Keratinocyte (primary cell): ENCODE results near the gene EXOC6B.

Experiments
- CTCF ChIP-seq, 3 experiments: IDR thresholded peaks in 1 of 3; conservative IDR thresholded peaks in 1 of 3; optimal IDR thresholded peaks in 1 of 3; 2 replicates in 2 of 3; 3 replicates in 1 of 3; pipeline versions ENCODE3 to v1.5.1; 2011; ENCODE audit warnings: low read length in 3 of 3, mild to moderate bottlenecking in 3 of 3, moderate library complexity in 2 of 3, control low read depth in 1 of 3, inconsistent platforms in 1 of 3; ENCODE audit not compliant: insufficient read depth in 2 of 3; ENCODE audit errors: extremely low read depth in 1 of 3
- EZH2 ChIP-seq: IDR thresholded peaks from one replicate; pipeline ENCODE4 v1.6.1; 2012; ENCODE audit warnings: inconsistent platforms, mild to moderate bottlenecking, low read length, moderate library complexity

- TF ChIP-seq CTCF (optimal IDR thresholded peaks at IDR 0.05 in 1 of 3, IDR thresholded peaks at IDR 0.05 in 1 of 3, conservative IDR thresholded peaks at IDR 0.05 in 1 of 3; ENCODE audit: extremely low read depth in 1 of 3, insufficient read depth in 2 of 3, low read length in 3 of 3), result no peak
- no peak for TF ChIP-seq EZH2
Observed at GRCh38 chr2:72415781-72416475, 409.9 kb downstream of the EXOC6B start.
